H1 (cell line): Measurements from ENCODE around the gene TCF4. TPM values are rescaled to one million over a fixed set of nuclear protein-coding genes. Genes with fewer than 3 reads are reported as not detected.

ENCODE experiments used
- CTCF ChIA-PET: fragments of 300-600 bp; sonication (Branson Sonifier 250); formaldehyde crosslinking; loops from one replicate; lab custom pipeline; 2021; ENCODE audit not compliant: partially characterized antibody; lab: Charles Lee
- POLR2A ChIA-PET: fragments of 300-600 bp; sonication (Branson Sonifier 250); formaldehyde crosslinking; loops from one replicate; lab custom pipeline; 2021; ENCODE audit warnings: inconsistent platforms; ENCODE audit not compliant: partially characterized antibody; lab: Charles Lee
- DNase-seq, 2 experiments: peaks; one replicate each; pipeline versions ENCODE4 v3.0.0 to v3.0.0-alpha.2; 2010 to 2022; ENCODE audit warnings: low spot score in 2 of 2, low read depth in 1 of 2, mixed read lengths in 1 of 2
- FAIRE-seq: peaks from 2 replicates; lab custom pipeline; 2011; peaks lifted over from hg19 to GRCh38; lab: Jason Lieb, UNC
- H2AFZ ChIP-seq: 2 replicates; pipeline ENCODE4 v1.8.1; 2012; ENCODE audit warnings: low read length, inconsistent platforms
- H2AK5ac ChIP-seq: 2 replicates; pipeline ENCODE4 v1.6.1; 2013; ENCODE audit warnings: low read depth, low read length
- H2BK120ac ChIP-seq: replicated peaks from 2 replicates; pipeline ENCODE3; 2013; ENCODE audit warnings: low read depth, low read length, inconsistent platforms
- H2BK12ac ChIP-seq: 2 replicates; pipeline ENCODE4 v1.6.1; 2013; ENCODE audit warnings: low read depth, low read length
- H2BK15ac ChIP-seq: 2 replicates; pipeline ENCODE4 v1.6.1; 2013; ENCODE audit warnings: low read length
- H2BK20ac ChIP-seq: 2 replicates; pipeline ENCODE4 v1.6.1; 2013; ENCODE audit warnings: low read length
- H2BK5ac ChIP-seq: 2 replicates; pipeline ENCODE4 v1.6.1; 2013; ENCODE audit warnings: low read depth, low read length
- H3K14ac ChIP-seq: 2 replicates; pipeline ENCODE4 v1.6.1; 2013; ENCODE audit warnings: inconsistent platforms; ENCODE audit not compliant: insufficient read length
- H3K18ac ChIP-seq: 2 replicates; pipeline ENCODE4 v1.6.1; 2013; ENCODE audit warnings: low read length; ENCODE audit errors: extremely low read depth
- H3K23ac ChIP-seq: 2 replicates; pipeline ENCODE4 v1.6.1; 2013; ENCODE audit warnings: inconsistent platforms; ENCODE audit not compliant: insufficient read length
- H3K23me2 ChIP-seq: 2 replicates; pipeline ENCODE4 v1.6.1; 2013; ENCODE audit warnings: low read depth, low read length
- H3K27ac ChIP-seq: 2 replicates; pipeline ENCODE4 v1.6.1; 2011; ENCODE audit warnings: low read depth, low read length, inconsistent platforms
- H3K27me3 ChIP-seq, 4 experiments: replicated peaks in 1 of 4; 1 replicate in 1 of 4; 2 replicates in 3 of 4; pipeline versions ENCODE4 v1.6.1 to v1.8.1; 2011 to 2013; ENCODE audit warnings: low read length in 3 of 4, mild to moderate bottlenecking in 3 of 4, inconsistent platforms in 2 of 4, mixed read lengths in 2 of 4, moderate library complexity in 1 of 4; ENCODE audit not compliant: control insufficient read depth in 3 of 4, insufficient read depth in 3 of 4; ENCODE audit errors: extremely low read depth in 1 of 4
- H3K36me3 ChIP-seq, 4 experiments: 2 replicates each; pipeline versions ENCODE4 v1.6.1 to v1.8.1; 2011 to 2013; ENCODE audit warnings: mild to moderate bottlenecking in 4 of 4, low read length in 3 of 4, moderate library complexity in 2 of 4, control low read depth in 1 of 4, inconsistent platforms in 1 of 4; ENCODE audit not compliant: insufficient read depth in 4 of 4, control insufficient read depth in 2 of 4
- H3K4ac ChIP-seq: replicated peaks from 2 replicates; pipeline ENCODE3; 2013; ENCODE audit warnings: low read length, low read depth, mixed read lengths, inconsistent platforms; ENCODE audit not compliant: insufficient read length
- H3K4me1 ChIP-seq, 4 experiments: replicated peaks in 1 of 4; 1 replicate in 1 of 4; 2 replicates in 3 of 4; pipeline versions ENCODE4 v1.6.1 to v1.8.1; 2011 to 2013; ENCODE audit warnings: low read length in 3 of 4, inconsistent platforms in 2 of 4, mixed read lengths in 1 of 4; ENCODE audit not compliant: insufficient read depth in 4 of 4, control insufficient read depth in 3 of 4
- H3K4me2 ChIP-seq, 2 experiments: 2 replicates each; pipeline versions ENCODE4 v1.6.1 to v1.8.1; 2011 to 2013; ENCODE audit warnings: low read depth in 2 of 2, low read length in 2 of 2, control low read depth in 1 of 2, inconsistent platforms in 1 of 2, mild to moderate bottlenecking in 1 of 2; ENCODE audit not compliant: insufficient read depth in 1 of 2
- H3K4me3 ChIP-seq, 4 experiments: fragments of 200-600, 300-600 bp in 1 of 4; sonication (generic), shearing (Covaris generic), sonication (Bioruptor Twin) in 1 of 4; 2 replicates each; pipeline versions ENCODE4 v1.5.1 to v1.8.1; 2011 to 2016; ENCODE audit warnings: low read length in 4 of 4, low read depth in 3 of 4, control low read depth in 2 of 4, inconsistent platforms in 2 of 4, mild to moderate bottlenecking in 2 of 4, mixed read lengths in 1 of 4, moderate library complexity in 1 of 4; ENCODE audit not compliant: insufficient read depth in 2 of 4; ENCODE audit errors: extremely low read depth in 1 of 4
- H3K56ac ChIP-seq: replicated peaks from 2 replicates; pipeline ENCODE3; 2013; ENCODE audit warnings: low read depth, mild to moderate bottlenecking, mixed read lengths, low read length, inconsistent platforms; ENCODE audit not compliant: insufficient read length
- H3K79me1 ChIP-seq: 2 replicates; pipeline ENCODE4 v1.6.1; 2013; ENCODE audit warnings: low read depth, low read length, control low read depth
- H3K79me2 ChIP-seq, 2 experiments: 2 replicates each; pipeline versions ENCODE4 v1.6.1 to v1.8.1; 2012 to 2013; ENCODE audit warnings: low read length in 2 of 2, mild to moderate bottlenecking in 2 of 2, inconsistent platforms in 1 of 2; ENCODE audit not compliant: insufficient read depth in 2 of 2, control insufficient read depth in 1 of 2
- H3K9ac ChIP-seq, 4 experiments: replicated peaks in 1 of 4; 1 replicate in 1 of 4; 2 replicates in 3 of 4; pipeline versions ENCODE4 v1.6.1 to v1.8.1; 2011 to 2013; ENCODE audit warnings: low read depth in 3 of 4, low read length in 3 of 4, control low read depth in 2 of 4, mild to moderate bottlenecking in 2 of 4, moderate library complexity in 2 of 4, inconsistent platforms in 1 of 4; ENCODE audit errors: extremely low read depth in 1 of 4
- H3K9me3 ChIP-seq, 2 experiments: 2 replicates each; pipeline versions ENCODE4 v1.6.1 to v1.8.1; 2012 to 2013; ENCODE audit warnings: mild to moderate bottlenecking in 2 of 2, moderate library complexity in 2 of 2, control low read depth in 1 of 2, inconsistent platforms in 1 of 2, low read depth in 1 of 2, low read length in 1 of 2, mixed read lengths in 1 of 2; ENCODE audit not compliant: insufficient read depth in 2 of 2
- H4K20me1 ChIP-seq, 2 experiments: replicated peaks in 1 of 2; 2 replicates each; pipeline versions ENCODE3 to v1.8.1; 2011 to 2013; ENCODE audit warnings: inconsistent platforms in 2 of 2, low read length in 2 of 2, mild to moderate bottlenecking in 1 of 2; ENCODE audit not compliant: insufficient read depth in 2 of 2, control insufficient read depth in 1 of 2
- H4K5ac ChIP-seq: 2 replicates; pipeline ENCODE4 v1.6.1; 2013; ENCODE audit warnings: low read length, low read depth, mixed read lengths, inconsistent platforms; ENCODE audit not compliant: insufficient read length
- H4K8ac ChIP-seq: 2 replicates; pipeline ENCODE4 v1.8.0; 2013; ENCODE audit warnings: mild to moderate bottlenecking, moderate library complexity, low read length, inconsistent platforms; ENCODE audit not compliant: insufficient read depth; ENCODE audit errors: extremely low read depth
- H4K91ac ChIP-seq: replicated peaks from 2 replicates; pipeline ENCODE3; 2013; ENCODE audit warnings: low read length, mixed read lengths, inconsistent platforms; ENCODE audit not compliant: insufficient read length
- ATF2 ChIP-seq: IDR thresholded peaks from 2 replicates; pipeline ENCODE4 v1.6.1; 2012; ENCODE audit warnings: low read length, inconsistent platforms
- CBX5 ChIP-seq: fragments of 300-800, 300-1000 bp; sonication (generic); IDR thresholded peaks from 2 replicates; pipeline ENCODE4 v1.7.1; 2016; ENCODE audit warnings: antibody characterized with exemption, low read length, low read depth
- FOSL1 ChIP-seq: IDR thresholded peaks from 2 replicates; pipeline ENCODE4 v1.6.1; 2011; ENCODE audit warnings: mild to moderate bottlenecking, low read depth, low read length, moderate library complexity; ENCODE audit not compliant: insufficient read depth
- KDM1A ChIP-seq: fragments of 200-600, 300-600 bp; sonication (generic); IDR thresholded peaks from 2 replicates; pipeline ENCODE4 v1.7.1; 2016; ENCODE audit warnings: mild to moderate bottlenecking, low read length, borderline replicate concordance
- NRF1 ChIP-seq: IDR thresholded peaks from 2 replicates; pipeline ENCODE4 v1.6.1; 2011; ENCODE audit warnings: mild to moderate bottlenecking, low read depth, low read length, improper control_type of control experiment
- POU5F1 ChIP-seq: IDR thresholded peaks from 2 replicates; pipeline ENCODE4 v1.6.1; 2011; ENCODE audit warnings: low read depth, mild to moderate bottlenecking, low read length, moderate library complexity
- RAD21 ChIP-seq, 2 experiments: IDR thresholded peaks in 1 of 2; conservative IDR thresholded peaks in 1 of 2; 2 replicates each; pipeline ENCODE4 v1.6.1; 2011; ENCODE audit warnings: low read depth in 2 of 2, low read length in 2 of 2, improper control_type of control experiment in 1 of 2, inconsistent platforms in 1 of 2, mild to moderate bottlenecking in 1 of 2, moderate library complexity in 1 of 2
- RFX5 ChIP-seq: IDR thresholded peaks from 2 replicates; pipeline ENCODE4 v1.6.1; 2011; ENCODE audit warnings: low read depth, low read length, improper control_type of control experiment, borderline replicate concordance
- TCF12 ChIP-seq: IDR thresholded peaks from 2 replicates; pipeline ENCODE4 v1.6.1; 2011; ENCODE audit warnings: low read depth, mild to moderate bottlenecking, low read length
- USF2 ChIP-seq: IDR thresholded peaks from 2 replicates; pipeline ENCODE4 v1.6.1; 2011; ENCODE audit warnings: low read length, improper control_type of control experiment
- ZNF274 ChIP-seq: IDR thresholded peaks from 2 replicates; pipeline ENCODE4 v1.7.0; 2012; ENCODE audit warnings: low read length, borderline replicate concordance; ENCODE audit errors: extremely low read depth
- WGBS, 2 experiments: shearing (Covaris generic) in 1 of 2; methylation state at CpG; one replicate each; pipeline versions ENCODE4 v1.1.6 to v1.1.7; 2013 to 2015; ENCODE audit warnings: low lambda C conversion rate in 2 of 2, mixed read lengths in 2 of 2, inconsistent platforms in 1 of 2, low coverage in 1 of 2, missing lambda C conversion rate in 1 of 2; ENCODE audit not compliant: insufficient replicate concordance in 2 of 2, insufficient coverage in 1 of 2, insufficient read length in 1 of 2; ENCODE audit errors: extremely low coverage in 1 of 2, missing lambda C conversion rate in 1 of 2; 5-methylcytosine and 5-hydroxymethylcytosine counted together
- polyA plus RNA-seq, 7 experiments: library from polyadenylated mRNA; depleted of rRNA in 3 of 7; stranded (reverse) in 5 of 7; unstranded in 2 of 7; fragments of >200 nt in 5 of 7; fragments of 200-250 nt in 2 of 7; gene quantifications; 1 replicate in 5 of 7; 2 replicates in 1 of 7; 4 replicates in 1 of 7; pipeline versions ENCODE4 v1.2.1 to v1.2.3, GENCODE V29; 2011 to 2013; ENCODE audit warnings: missing spikeins in 2 of 7, mixed read lengths in 2 of 7
- total RNA-seq: library from RNA; stranded (reverse); fragmentation: NEBNext Ultra II Directional; extraction: Animal tissue kit (Norgen Biotek cat#: 25700); gene quantifications from 2 replicates; pipeline ENCODE4 v1.2.1, GENCODE V29; 2021

Gene TCF4
- total and polyA plus RNA-seq, 2 of the 8 experiments (the other 6 are each of a cell fraction or from before 2014, with no cell fraction given) = 59.3 to 118 TPM

- ChIA-PET POLR2A (no interaction called here), CTCF (interaction anchor here (1.1 to 1.2 kb wide), 2 partner anchors 12 to 14 kb away, joined by 3 read pairs; no protein-coding TSS in a partner anchor)
- Histone ChIP-seq H4K8ac (no peak overlapping the region), H3K27ac (no peak overlapping the region), H3K36me3 (no peaks in the 10 kb centered on the region), H3K18ac (no peak overlapping the region), H4K20me1 (no peaks in the 10 kb centered on the region), H3K14ac (no peak overlapping the region), H2BK120ac (no peak overlapping the region), H3K4me2 (no peak overlapping the region), H3K23ac (no peak overlapping the region), H3K9ac (no peak overlapping the region), H2BK20ac (no peak overlapping the region), H3K79me2 (peaks cover 0 to 86% of the 10 kb centered on the region in 2 experiments; a peak in 2 of 4 replicates), H4K91ac (no peak overlapping the region), H4K5ac (no peak overlapping the region), H2BK15ac (no peak overlapping the region), H3K4ac (no peak overlapping the region), H3K4me1 (peaks cover 3 to 26% (median 18%) of the 10 kb centered on the region in 4 experiments; a peak in 5 of 7 replicates), H3K23me2 (no peaks in the 10 kb centered on the region; the same call in 1 of the 2 replicates), H2BK5ac (no peak overlapping the region), H3K9me3 (no peaks in the 10 kb centered on the region), H3K27me3 (no peaks in the 10 kb centered on the region), H2BK12ac (no peak overlapping the region), H2AFZ (no peak overlapping the region), H2AK5ac (no peak overlapping the region), H3K4me3 (no peak overlapping the region), H3K56ac (no peak overlapping the region), H3K79me1 (peaks cover 5% of the 10 kb centered on the region)
- no peak for DNase-seq
- FAIRE-seq = no peak
- WGBS, 2 experiments = 90% methylated on average over 6 of the region's 6 CpGs; no CpG with 5 or more reads in 1 of the 2 experiments
- TF ChIP-seq TCF12 (no peak), RAD21 (IDR thresholded peaks at IDR 0.05 in 1 of 2, conservative IDR thresholded peaks at IDR 0.05 in 1 of 2; ENCODE audit: low read depth in 2 of 2, low read length in 2 of 2) (no peak), POU5F1 (no peak), CBX5 (no peak), ATF2 (no peak), RFX5 (no peak), KDM1A (no peak), USF2 (no peak), FOSL1 (no peak), NRF1 (no peak), ZNF274 (no peak)
Measured at GRCh38 chr18:55398858-55399257, 189.1 kb downstream of the TCF4 start.
